ENCODE data around the gene PSMC2.

DNA sequence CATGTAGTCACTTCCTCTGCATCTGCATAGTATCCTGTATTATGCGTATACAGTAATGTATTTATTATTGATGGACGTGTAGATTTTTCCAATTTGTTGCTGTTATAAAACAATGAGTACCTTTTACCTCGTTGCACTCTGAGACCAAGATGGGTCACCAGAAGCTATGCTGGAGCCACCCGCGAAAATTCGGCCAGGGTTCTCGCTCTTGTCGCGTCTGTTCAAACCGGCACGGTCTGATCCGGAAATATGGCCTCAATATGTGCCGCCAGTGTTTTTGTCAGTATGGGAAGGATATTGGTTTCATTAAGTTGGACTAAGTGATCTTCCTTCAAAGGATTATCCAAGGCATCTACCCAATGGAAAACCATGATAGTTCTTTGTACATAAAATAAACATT is 1.0 kb downstream of the PSMC2 start:
- no peak for TF ChIP-seq POLR2AphosphoS5 (IDR thresholded peaks at IDR 0.05; ENCODE audit: borderline replicate concordance, low read depth, low read length)
- TF ChIP-seq FOXP2 (optimal IDR thresholded peaks at IDR 0.05; ENCODE audit: control extremely low read depth, extremely low read length, insufficient read depth): no peak
